Measurements from ENCODE around the gene TRIM60. TPM values are rescaled to one million over a fixed set of nuclear protein-coding genes. Genes with fewer than 3 reads are reported as not detected.

Gene TRIM60
- total RNA-seq, 1 donor from 2014 or later: not detected

GRCh38 chr4:165005352-165005925 is 26.4 kb upstream of the TRIM60 start:
- no peak overlapping the region for H3K4me3 Mint-ChIP-seq
- no peaks in the 10 kb centered on the region for H3K36me3 Mint-ChIP-seq (ENCODE audit: low read depth)
- no peaks in the 10 kb centered on the region for H3K4me1 Mint-ChIP-seq
- TF ChIP-seq CTCF (IDR thresholded peaks at IDR 0.05): no peak
- intact Hi-C loops (cut with micrococcal nuclease): no loop called here
- CTCF ChIA-PET: no interaction called here
- POLR2A ChIA-PET: no interaction called here
- no peaks in the 10 kb centered on the region for H3K9me3 Mint-ChIP-seq
- ATAC-seq (ENCODE audit: low read depth) (no peak), DNase-seq (no peak)
- H3K27me3 Mint-ChIP-seq: peaks cover 4% of the 10 kb centered on the region
- H3K27ac Mint-ChIP-seq: no peak overlapping the region

GRCh38 chr4:165006456-165006855 is 25.3 kb upstream of the TRIM60 start:
- Mint-ChIP-seq H3K36me3 (ENCODE audit: low read depth) (no peaks in the 10 kb centered on the region), H3K9me3 (no peaks in the 10 kb centered on the region), H3K27ac (no peak overlapping the region), H3K4me3 (no peak overlapping the region), H3K27me3 (peaks cover 4% of the 10 kb centered on the region), H3K4me1 (no peaks in the 10 kb centered on the region)
- ATAC-seq (ENCODE audit: low read depth) (no peak), DNase-seq (no peak)
- intact Hi-C loops (cut with micrococcal nuclease): no loop called here
- ChIA-PET CTCF (no interaction called here), POLR2A (no interaction called here)
- TF ChIP-seq CTCF (IDR thresholded peaks at IDR 0.05): no peak

- intact Hi-C loops (cut with micrococcal nuclease): no loop called here
- CTCF ChIA-PET: no interaction called here
- Mint-ChIP-seq H3K4me3 (no peak overlapping the region), H3K9me3 (no peaks in the 10 kb centered on the region), H3K36me3 (ENCODE audit: low read depth) (no peaks in the 10 kb centered on the region), H3K27me3 (peaks cover 4% of the 10 kb centered on the region), H3K4me1 (no peaks in the 10 kb centered on the region), H3K27ac (no peak overlapping the region)
- no peak for DNase-seq
- ATAC-seq (ENCODE audit: low read depth): no peak
- TF ChIP-seq CTCF (IDR thresholded peaks at IDR 0.05): no peak
- POLR2A ChIA-PET: no interaction called here
These were observed 24.9 kb upstream of the TRIM60 start for GRCh38 chr4:165006886-165007285.

- H3K27ac Mint-ChIP-seq: no peak overlapping the region
- ChIA-PET POLR2A (no interaction called here), CTCF (interaction anchor here (0.6 kb wide), 1 partner anchor 1421 kb away, joined by 3 read pairs; no protein-coding TSS in a partner anchor)
- no peaks in the 10 kb centered on the region for H3K9me3 Mint-ChIP-seq
- H3K27me3 Mint-ChIP-seq: peaks cover 4% of the 10 kb centered on the region
- TF ChIP-seq CTCF (IDR thresholded peaks at IDR 0.05): no peak
- H3K4me3 Mint-ChIP-seq: no peak overlapping the region
- intact Hi-C loops (cut with micrococcal nuclease): no loop called here
- ATAC-seq (ENCODE audit: low read depth): no peak
- DNase-seq: no peak
- H3K36me3 Mint-ChIP-seq (ENCODE audit: low read depth): no peaks in the 10 kb centered on the region
- H3K4me1 Mint-ChIP-seq: no peaks in the 10 kb centered on the region
These were observed 22.1 kb upstream of the TRIM60 start for GRCh38 chr4:165009493-165010227.

GRCh38 chr4:165010487-165010886 is 21.3 kb upstream of the TRIM60 start:
- no peak for TF ChIP-seq CTCF (IDR thresholded peaks at IDR 0.05)
- CTCF ChIA-PET: no interaction called here
- no peak overlapping the region for H3K4me3 Mint-ChIP-seq
- ATAC-seq (ENCODE audit: low read depth) (no peak), DNase-seq (no peak)
- intact Hi-C loops (cut with micrococcal nuclease): no loop called here
- H3K27ac Mint-ChIP-seq: no peak overlapping the region
- H3K4me1 Mint-ChIP-seq: no peaks in the 10 kb centered on the region
- H3K27me3 Mint-ChIP-seq: peaks cover 2% of the 10 kb centered on the region
- H3K9me3 Mint-ChIP-seq: no peaks in the 10 kb centered on the region
- POLR2A ChIA-PET: no interaction called here
- no peaks in the 10 kb centered on the region for H3K36me3 Mint-ChIP-seq (ENCODE audit: low read depth)
